HCT116 (cell line): ENCODE results near the gene NFIC. TPM values are rescaled to one million over a fixed set of nuclear protein-coding genes. Genes with fewer than 3 reads are reported as not detected.

ENCODE experiments used
- ATAC-seq: fragments of 200-7000 bp; cut with Tn5 transposase; 2 replicates; pipeline ENCODE4 v1.9.1; 2020; ENCODE audit warnings: mild to moderate bottlenecking, moderate library complexity
- BruUV-seq: library from RNA; stranded (reverse); fragments of 400-500 nt; replicated peaks from 2 replicates; lab custom pipeline; 2021; lab: Mats Ljungman, UMichigan
- CTCF ChIA-PET: fragments of 300-600 bp; sonication (Branson Sonifier 250); formaldehyde crosslinking; loops from one replicate; lab custom pipeline; 2021; ENCODE audit warnings: antibody characterized with exemption; lab: Charles Lee
- POLR2A ChIA-PET: fragments of 300-600, 350-600 bp; sonication (Branson Sonifier 250); formaldehyde crosslinking; loops from one replicate; lab custom pipeline; 2021; ENCODE audit warnings: antibody characterized with exemption; lab: Charles Lee
- RAD21 ChIA-PET, 2 experiments: fragments of 300-600 bp; sonication (Branson Sonifier 250); formaldehyde crosslinking; loops; one replicate each; lab custom pipeline; 2023; ENCODE audit warnings: low total read pairs in 2 of 2; ENCODE audit not compliant: uncharacterized antibody in 2 of 2, unreplicated experiment in 2 of 2, low non-redundant PET in 1 of 2; lab: Charles Lee
- DNase-seq: peaks from one replicate; pipeline ENCODE4 v3.0.0-alpha.2; 2010; ENCODE audit warnings: low read depth, low spot score
- H2AFZ ChIP-seq: fragments of 200-600 bp; shearing (Covaris generic), sonication (generic); 2 replicates; pipeline ENCODE4 v1.6.1; 2017; ENCODE audit warnings: low read depth, mixed run types, mixed read lengths, antibody characterized with exemption, low read length; ENCODE audit not compliant: poor library complexity, severe bottlenecking
- H3K27ac ChIP-seq: 2 replicates; pipeline ENCODE4 v1.5.1; 2012; ENCODE audit warnings: low read depth, low read length
- H3K27me3 ChIP-seq: fragments of 200-600 bp; sonication (generic); 2 replicates; pipeline ENCODE4 v1.6.1; 2016; ENCODE audit warnings: mixed run types, low read length, mixed read lengths; ENCODE audit not compliant: insufficient read depth
- H3K36me3 ChIP-seq, 2 experiments: fragments of 200-500 bp in 1 of 2; fragments of 200-600 bp in 1 of 2; sonication (Bioruptor generic) in 1 of 2; sonication (generic) in 1 of 2; 2 replicates each; pipeline versions ENCODE4 v1.5.1 to v1.6.1; 2014 to 2016; ENCODE audit warnings: low read length in 2 of 2, inconsistent platforms in 1 of 2, mixed read lengths in 1 of 2, mixed run types in 1 of 2; ENCODE audit not compliant: insufficient read depth in 2 of 2, control insufficient read depth in 1 of 2
- H3K4me1 ChIP-seq, 2 experiments: fragments of 200-600 bp in 1 of 2; sonication (generic) in 1 of 2; 2 replicates each; pipeline versions ENCODE4 v1.5.1 to v1.6.1; 2012 to 2017; ENCODE audit warnings: low read length in 2 of 2, inconsistent platforms in 1 of 2, mild to moderate bottlenecking in 1 of 2, mixed read lengths in 1 of 2, mixed run types in 1 of 2, moderate library complexity in 1 of 2; ENCODE audit not compliant: insufficient read depth in 2 of 2, control insufficient read depth in 1 of 2
- H3K4me2 ChIP-seq: fragments of 200-600 bp; sonication (generic); 2 replicates; pipeline ENCODE4 v1.6.1; 2017; ENCODE audit warnings: mixed run types, low read length, mixed read lengths
- H3K4me3 ChIP-seq, 2 experiments: fragments of 200-600 bp in 1 of 2; sonication (generic) in 1 of 2; replicated peaks in 1 of 2; 2 replicates each; pipeline ENCODE4 v1.5.1; 2011 to 2016; ENCODE audit warnings: low read length in 2 of 2, control low read depth in 1 of 2, low read depth in 1 of 2, mild to moderate bottlenecking in 1 of 2, mixed read lengths in 1 of 2, mixed run types in 1 of 2
- H3K79me2 ChIP-seq: fragments of 200-600 bp; sonication (generic); 2 replicates; pipeline ENCODE4 v1.6.1; 2017; ENCODE audit warnings: mild to moderate bottlenecking, mixed run types, low read length, moderate library complexity, mixed read lengths; ENCODE audit not compliant: insufficient read depth
- H3K9ac ChIP-seq: fragments of 200-600 bp; sonication (generic); 2 replicates; pipeline ENCODE4 v1.6.1; 2016; ENCODE audit warnings: low read length, mixed read lengths
- H3K9me2 ChIP-seq: fragments of 200-600 bp; sonication (generic), shearing (Covaris generic); 2 replicates; pipeline ENCODE4 v1.6.1; 2017; ENCODE audit warnings: mixed run types, mild to moderate bottlenecking, moderate library complexity; ENCODE audit not compliant: insufficient read depth
- H3K9me3 ChIP-seq, 2 experiments: fragments of 200-500 bp in 1 of 2; fragments of 200-600 bp in 1 of 2; sonication (Bioruptor generic) in 1 of 2; sonication (generic) in 1 of 2; 2 replicates each; pipeline ENCODE4 v1.6.1; 2014 to 2017; ENCODE audit warnings: low read length in 2 of 2, mixed read lengths in 2 of 2, inconsistent platforms in 1 of 2, low read depth in 1 of 2, mild to moderate bottlenecking in 1 of 2, mixed run types in 1 of 2, moderate library complexity in 1 of 2; ENCODE audit not compliant: control insufficient read depth in 1 of 2, insufficient read depth in 1 of 2
- H4K20me1 ChIP-seq: fragments of 200-600 bp; sonication (generic), shearing (Covaris generic); 2 replicates; pipeline ENCODE4 v1.6.1; 2017; ENCODE audit warnings: mixed run types, mild to moderate bottlenecking, moderate library complexity; ENCODE audit not compliant: insufficient read depth
- CBX3 ChIP-seq: IDR thresholded peaks from 2 replicates; pipeline ENCODE4 v1.6.1; 2012; ENCODE audit warnings: low read depth
- CEBPB ChIP-seq: IDR thresholded peaks from 2 replicates; pipeline ENCODE4 v1.6.1; 2012; ENCODE audit warnings: low read depth
- EGR1 ChIP-seq: IDR thresholded peaks from 2 replicates; pipeline ENCODE4 v1.6.1; 2012; ENCODE audit warnings: low read depth
- EZH2 ChIP-seq: fragments of 200-600 bp; sonication (generic); IDR thresholded peaks from 2 replicates; pipeline ENCODE4 v1.6.1; 2017; ENCODE audit warnings: antibody characterized with exemption, mixed run types
- EZH2phosphoT487 ChIP-seq: fragments of 200-600 bp; IDR thresholded peaks from 2 replicates; pipeline ENCODE4 v1.6.1; 2018; ENCODE audit warnings: antibody characterized with exemption, borderline replicate concordance
- FOSL1 ChIP-seq: IDR thresholded peaks from 2 replicates; pipeline ENCODE4 v1.6.1; 2012; ENCODE audit warnings: low read depth
- JUND ChIP-seq: IDR thresholded peaks from 2 replicates; pipeline ENCODE4 v1.6.1; 2012
- POLR2A ChIP-seq: IDR thresholded peaks from 2 replicates; pipeline ENCODE4 v1.7.0; 2011; ENCODE audit warnings: borderline replicate concordance; ENCODE audit not compliant: insufficient read depth, insufficient read length; ENCODE audit errors: extremely low read depth
- POLR2AphosphoS5 ChIP-seq: IDR thresholded peaks from 2 replicates; pipeline ENCODE4 v1.6.1; 2011; ENCODE audit warnings: mild to moderate bottlenecking, low read depth, low read length, moderate library complexity
- SIN3A ChIP-seq: IDR thresholded peaks from 2 replicates; pipeline ENCODE4 v1.6.1; 2012; ENCODE audit warnings: low read depth
- SRF ChIP-seq: IDR thresholded peaks from 2 replicates; pipeline ENCODE4 v1.6.1; 2012; ENCODE audit warnings: low read depth
- TCF7L2 ChIP-seq: IDR thresholded peaks from 2 replicates; pipeline ENCODE4 v1.7.0; 2011; ENCODE audit warnings: borderline replicate concordance, inconsistent platforms; ENCODE audit not compliant: insufficient read depth, insufficient read length; ENCODE audit errors: extremely low read depth
- YY1 ChIP-seq: IDR thresholded peaks from 2 replicates; pipeline ENCODE4 v1.6.1; 2011; ENCODE audit warnings: low read length, low read depth, moderate library complexity, mild to moderate bottlenecking; ENCODE audit not compliant: insufficient replicate concordance; ENCODE audit errors: extremely low read depth
- ZFX ChIP-seq: fragments of 450-650 bp; IDR thresholded peaks from 2 replicates; pipeline ENCODE4 v1.6.1; 2017
- intact Hi-C: fragments of 100-400 bp; cut with micrococcal nuclease; formaldehyde crosslinking; loops from 2 replicates; pipeline ENCODE4 v1.10.0; 2022
- total RNA-seq: library from RNA; stranded (reverse); gene quantifications from one replicate; pipeline ENCODE4 v1.2.1, GENCODE V29; 2021; ENCODE audit not compliant: unreplicated experiment
- TF ChIP-seq, protein P1 (sequence below), 3 experiments: fragments of 200-600 bp in 1 of 3; sonication (generic) in 1 of 3; IDR thresholded peaks in 2 of 3; conservative IDR thresholded peaks in 1 of 3; 2 replicates each; pipeline ENCODE4 v1.5.1; 2012 to 2017; ENCODE audit warnings: low read depth in 2 of 3, low read length in 2 of 3, antibody characterized with exemption in 1 of 3, borderline replicate concordance in 1 of 3, control low read depth in 1 of 3, mild to moderate bottlenecking in 1 of 3, mixed read lengths in 1 of 3, mixed run types in 1 of 3, moderate library complexity in 1 of 3; ENCODE audit not compliant: insufficient read depth in 1 of 3
- TF ChIP-seq, protein P2 (sequence below): IDR thresholded peaks from 2 replicates; pipeline ENCODE4 v1.6.1; 2011; ENCODE audit warnings: mild to moderate bottlenecking, low read length, moderate library complexity; ENCODE audit not compliant: insufficient replicate concordance; ENCODE audit errors: extremely low read depth
- TF ChIP-seq, protein P3 (sequence below): IDR thresholded peaks from 2 replicates; pipeline ENCODE4 v1.6.1; 2012

NFIC gene
- total RNA-seq, 1 experiment from 2014 or later = 116 TPM

- ChIA-PET POLR2A (interaction anchor here (0.7 kb wide), 1 partner anchor 13 kb away, joined by 3 read pairs; no protein-coding TSS in a partner anchor), CTCF (no interaction called here), RAD21 (interaction anchor here in 1 of 2 experiments (0.6 kb wide), 1 partner anchor 1002 kb away, joined by 3 read pairs; no protein-coding TSS in a partner anchor)
- BruUV-seq = no TSS peak
- Histone ChIP-seq H3K9ac (peak overlapping the region; percentile 59), H3K27ac (peak overlapping the region; percentile 78), H3K9me2 (no peaks in the 10 kb centered on the region), H3K4me1 (peaks cover 17 to 37% of the 10 kb centered on the region in 2 experiments), H3K9me3 (no peaks in the 10 kb centered on the region), H3K79me2 (peaks cover 99% of the 10 kb centered on the region), H4K20me1 (peaks cover 7% of the 10 kb centered on the region; the same call in 1 of the 2 replicates), H3K36me3 (peaks cover 0 to 6% of the 10 kb centered on the region in 2 experiments; a peak in 1 of 4 replicates), H3K4me2 (peak overlapping the region; percentile 74), H2AFZ (no peak overlapping the region), H3K4me3 (peak overlapping the region; percentile 21 to 35; a peak in 3 of 4 replicates), H3K27me3 (no peaks in the 10 kb centered on the region)
- intact Hi-C loops = no loop called here
- DNase-seq = no peak
- TF ChIP-seq, protein P1, sequence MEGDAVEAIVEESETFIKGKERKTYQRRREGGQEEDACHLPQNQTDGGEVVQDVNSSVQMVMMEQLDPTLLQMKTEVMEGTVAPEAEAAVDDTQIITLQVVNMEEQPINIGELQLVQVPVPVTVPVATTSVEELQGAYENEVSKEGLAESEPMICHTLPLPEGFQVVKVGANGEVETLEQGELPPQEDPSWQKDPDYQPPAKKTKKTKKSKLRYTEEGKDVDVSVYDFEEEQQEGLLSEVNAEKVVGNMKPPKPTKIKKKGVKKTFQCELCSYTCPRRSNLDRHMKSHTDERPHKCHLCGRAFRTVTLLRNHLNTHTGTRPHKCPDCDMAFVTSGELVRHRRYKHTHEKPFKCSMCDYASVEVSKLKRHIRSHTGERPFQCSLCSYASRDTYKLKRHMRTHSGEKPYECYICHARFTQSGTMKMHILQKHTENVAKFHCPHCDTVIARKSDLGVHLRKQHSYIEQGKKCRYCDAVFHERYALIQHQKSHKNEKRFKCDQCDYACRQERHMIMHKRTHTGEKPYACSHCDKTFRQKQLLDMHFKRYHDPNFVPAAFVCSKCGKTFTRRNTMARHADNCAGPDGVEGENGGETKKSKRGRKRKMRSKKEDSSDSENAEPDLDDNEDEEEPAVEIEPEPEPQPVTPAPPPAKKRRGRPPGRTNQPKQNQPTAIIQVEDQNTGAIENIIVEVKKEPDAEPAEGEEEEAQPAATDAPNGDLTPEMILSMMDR (IDR thresholded peaks at IDR 0.05 in 2 of 3, conservative IDR thresholded peaks at IDR 0.05 in 1 of 3; ENCODE audit: borderline replicate concordance in 1 of 3, insufficient read depth in 1 of 3, low read depth in 2 of 3, low read length in 2 of 3) = no peak
- TF ChIP-seq POLR2A = no peak
- no peak for TF ChIP-seq CEBPB
- no peak for TF ChIP-seq CBX3
- no peak for TF ChIP-seq ZFX
- TF ChIP-seq TCF7L2 = no peak
- TF ChIP-seq, protein P2, sequence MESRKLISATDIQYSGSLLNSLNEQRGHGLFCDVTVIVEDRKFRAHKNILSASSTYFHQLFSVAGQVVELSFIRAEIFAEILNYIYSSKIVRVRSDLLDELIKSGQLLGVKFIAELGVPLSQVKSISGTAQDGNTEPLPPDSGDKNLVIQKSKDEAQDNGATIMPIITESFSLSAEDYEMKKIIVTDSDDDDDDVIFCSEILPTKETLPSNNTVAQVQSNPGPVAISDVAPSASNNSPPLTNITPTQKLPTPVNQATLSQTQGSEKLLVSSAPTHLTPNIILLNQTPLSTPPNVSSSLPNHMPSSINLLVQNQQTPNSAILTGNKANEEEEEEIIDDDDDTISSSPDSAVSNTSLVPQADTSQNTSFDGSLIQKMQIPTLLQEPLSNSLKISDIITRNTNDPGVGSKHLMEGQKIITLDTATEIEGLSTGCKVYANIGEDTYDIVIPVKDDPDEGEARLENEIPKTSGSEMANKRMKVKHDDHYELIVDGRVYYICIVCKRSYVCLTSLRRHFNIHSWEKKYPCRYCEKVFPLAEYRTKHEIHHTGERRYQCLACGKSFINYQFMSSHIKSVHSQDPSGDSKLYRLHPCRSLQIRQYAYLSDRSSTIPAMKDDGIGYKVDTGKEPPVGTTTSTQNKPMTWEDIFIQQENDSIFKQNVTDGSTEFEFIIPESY = no peak
- TF ChIP-seq, protein P3, sequence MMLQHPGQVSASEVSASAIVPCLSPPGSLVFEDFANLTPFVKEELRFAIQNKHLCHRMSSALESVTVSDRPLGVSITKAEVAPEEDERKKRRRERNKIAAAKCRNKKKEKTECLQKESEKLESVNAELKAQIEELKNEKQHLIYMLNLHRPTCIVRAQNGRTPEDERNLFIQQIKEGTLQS = no peak
- TF ChIP-seq SIN3A = no peak
- no peak for TF ChIP-seq EGR1
- no peak for TF ChIP-seq EZH2
- TF ChIP-seq JUND = no peak
- no peak for TF ChIP-seq POLR2AphosphoS5
- TF ChIP-seq EZH2phosphoT487 = no peak
- no peak for TF ChIP-seq FOSL1
- TF ChIP-seq YY1 = no peak
- no peak for TF ChIP-seq SRF
- ATAC-seq = peak; percentile 9; the same call in 1 of the 2 replicates
Observed at GRCh38 chr19:3396881-3397265, 30.5 kb downstream of the NFIC start.
